Activated CD8-positive, alpha-beta memory T cell treated with anti-CD3 and anti-CD28 coated beads for 4 hours (primary cell): ENCODE results near the gene ATP6V1E1.

Source experiments
- DNase-seq, 2 donors: peaks; one replicate each; pipeline ENCODE4 v3.0.0-alpha.2; 2020; ENCODE audit warnings: low read depth in 2 of 2

Gene ATP6V1E1

GRCh38 chr22:17542452-17542851, 86.1 kb downstream of the ATP6V1E1 start:
- no peak for DNase-seq
